ENCODE measurements around the gene SALL3. TPM values are rescaled to one million over a fixed set of nuclear protein-coding genes. Genes with fewer than 3 reads are reported as not detected.

The SALL3 gene
- total RNA-seq, 4 donors from 2014 or later = not detected

GRCh38 chr18:78994000-78994399, 14.4 kb downstream of the SALL3 start:
- no peaks in the 10 kb centered on the region for H3K4me1 ChIP-seq
- TF ChIP-seq POLR2A (IDR thresholded peaks at IDR 0.05) = no peak
- TF ChIP-seq POLR2AphosphoS5 (IDR thresholded peaks at IDR 0.05) = no peak
- no peak for TF ChIP-seq EP300 (IDR thresholded peaks at IDR 0.05)
- TF ChIP-seq CTCF (IDR thresholded peaks at IDR 0.05) = no peak
- 100% methylated on average over 1 to 2 of the region's 37 CpGs for WGBS, 2 donors (ENCODE audit: low coverage in 1 of 2)
- H3K4me3 ChIP-seq = no peak overlapping the region
- peaks cover 43% of the 10 kb centered on the region for H3K27me3 ChIP-seq
- H3K27ac ChIP-seq = no peak overlapping the region
- ATAC-seq = no peak
- no peaks in the 10 kb centered on the region for H3K9me3 ChIP-seq
- no peaks in the 10 kb centered on the region for H3K36me3 ChIP-seq

- no peaks in the 10 kb centered on the region for H3K9me3 ChIP-seq
- H3K27ac ChIP-seq = no peak overlapping the region
- peaks cover 42% of the 10 kb centered on the region for H3K27me3 ChIP-seq
- no peak for TF ChIP-seq POLR2AphosphoS5 (IDR thresholded peaks at IDR 0.05)
- TF ChIP-seq POLR2A (IDR thresholded peaks at IDR 0.05) = no peak
- ATAC-seq = no peak
- no peaks in the 10 kb centered on the region for H3K36me3 ChIP-seq
- H3K4me3 ChIP-seq = no peak overlapping the region
- H3K4me1 ChIP-seq = no peaks in the 10 kb centered on the region
- WGBS, 2 donors (ENCODE audit: low coverage in 1 of 2) = no CpG with 5 or more reads among the region's 38 CpGs
Observed at GRCh38 chr18:78994531-78994930, 14.9 kb downstream of the SALL3 start.

GRCh38 chr18:78994977-78995582, 15.5 kb downstream of the SALL3 start:
- TF ChIP-seq EP300 (IDR thresholded peaks at IDR 0.05) (no peak), CTCF (IDR thresholded peaks at IDR 0.05) (no peak), POLR2A (IDR thresholded peaks at IDR 0.05) (no peak), POLR2AphosphoS5 (IDR thresholded peaks at IDR 0.05) (no peak)
- 95 to 97% methylated on average over 17 to 35 of the region's 44 CpGs for WGBS, 2 donors (ENCODE audit: low coverage in 1 of 2)
- Histone ChIP-seq H3K27ac (no peak overlapping the region), H3K27me3 (peaks cover 39% of the 10 kb centered on the region), H3K4me1 (no peaks in the 10 kb centered on the region), H3K9me3 (no peaks in the 10 kb centered on the region), H3K4me3 (no peak overlapping the region), H3K36me3 (no peaks in the 10 kb centered on the region)
- no peak for ATAC-seq

GRCh38 chr18:78995740-78996395, 16.2 kb downstream of the SALL3 start:
- Histone ChIP-seq H3K4me1 (no peaks in the 10 kb centered on the region), H3K27ac (no peak overlapping the region), H3K36me3 (no peaks in the 10 kb centered on the region), H3K4me3 (no peak overlapping the region), H3K9me3 (no peaks in the 10 kb centered on the region), H3K27me3 (peaks cover 35% of the 10 kb centered on the region)
- TF ChIP-seq CTCF (IDR thresholded peaks at IDR 0.05) (no peak), POLR2AphosphoS5 (IDR thresholded peaks at IDR 0.05) (no peak), EP300 (IDR thresholded peaks at IDR 0.05) (no peak), POLR2A (IDR thresholded peaks at IDR 0.05) (no peak)
- ATAC-seq = no peak
- WGBS, 2 donors (ENCODE audit: low coverage in 1 of 2) = 77 to 84% methylated on average over 5 to 9 of the region's 22 CpGs

GRCh38 chr18:78996741-78997490, 17.3 kb downstream of the SALL3 start:
- Histone ChIP-seq H3K9me3 (no peaks in the 10 kb centered on the region), H3K4me3 (no peak overlapping the region), H3K36me3 (no peaks in the 10 kb centered on the region), H3K4me1 (no peaks in the 10 kb centered on the region), H3K27ac (no peak overlapping the region), H3K27me3 (peaks cover 25% of the 10 kb centered on the region)
- TF ChIP-seq EP300 (IDR thresholded peaks at IDR 0.05) = no peak
- TF ChIP-seq POLR2A (IDR thresholded peaks at IDR 0.05) = no peak
- TF ChIP-seq CTCF (IDR thresholded peaks at IDR 0.05) = no peak
- TF ChIP-seq POLR2AphosphoS5 (IDR thresholded peaks at IDR 0.05) = no peak
- WGBS, 2 donors (ENCODE audit: low coverage in 1 of 2) = 90 to 100% methylated on average over 6 to 22 of the region's 44 CpGs
- ATAC-seq = no peak

All from gastroesophageal sphincter (tissue), 4 donors.